RPMI7951 (cell line): ENCODE measurements around the gene DNMBP. TPM values are rescaled to one million over a fixed set of nuclear protein-coding genes. Genes with fewer than 3 reads are reported as not detected.
A peak's percentile ranks its signal among the peaks of the same experiment; 100 is the strongest.
"Not testable (repeated sequence)": the region's sequence is repeated elsewhere in the genome, so short reads cannot be mapped to it uniquely, and the experiment has no call there.

Experiments used
- DNase-seq: peaks from one replicate; pipeline ENCODE4 v3.0.0-alpha.2; 2012; ENCODE audit warnings: low read depth
- total RNA-seq: library from RNA; depleted of rRNA; stranded (reverse); fragments of >200 nt; shearing (Covaris generic); gene quantifications from 2 replicates; pipeline ENCODE4 v1.2.3, GENCODE V29; 2014

The DNMBP gene
- total RNA-seq, 1 experiment from 2014 or later: 7.2 TPM

DNA sequence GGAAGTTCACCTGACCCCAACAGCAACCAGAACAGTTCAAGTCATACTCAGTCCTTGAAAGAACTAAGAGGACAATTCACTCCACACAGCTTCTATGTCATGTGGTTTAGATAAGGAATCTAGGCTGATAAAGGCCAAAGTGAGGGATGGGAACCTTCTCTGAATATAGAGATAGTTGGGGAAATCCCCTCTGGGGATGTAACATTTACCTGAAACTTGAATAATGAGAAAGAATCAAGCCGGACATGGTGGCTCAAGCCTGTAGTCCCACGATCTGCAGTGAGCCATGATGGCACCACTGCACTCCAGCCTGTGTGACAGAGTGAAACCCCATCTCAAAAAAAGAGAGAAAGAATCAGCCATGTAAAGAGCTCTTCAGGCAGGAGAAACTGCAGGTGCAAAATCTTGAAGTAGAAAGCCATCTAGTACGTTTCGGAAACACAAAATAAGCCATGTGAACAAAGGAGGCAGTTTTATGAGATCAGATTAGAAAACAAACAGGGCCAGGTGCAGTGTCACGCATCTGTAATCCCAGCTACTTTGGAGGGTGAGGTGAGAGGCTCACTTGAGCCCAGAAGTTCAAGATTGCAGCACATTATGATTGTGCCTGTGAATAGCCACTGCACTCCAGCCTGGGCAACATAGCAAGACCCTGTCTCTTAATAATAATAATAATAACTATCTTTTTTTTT lies 4.5 kb upstream of the DNMBP start:
- no peak for DNase-seq

DNA sequence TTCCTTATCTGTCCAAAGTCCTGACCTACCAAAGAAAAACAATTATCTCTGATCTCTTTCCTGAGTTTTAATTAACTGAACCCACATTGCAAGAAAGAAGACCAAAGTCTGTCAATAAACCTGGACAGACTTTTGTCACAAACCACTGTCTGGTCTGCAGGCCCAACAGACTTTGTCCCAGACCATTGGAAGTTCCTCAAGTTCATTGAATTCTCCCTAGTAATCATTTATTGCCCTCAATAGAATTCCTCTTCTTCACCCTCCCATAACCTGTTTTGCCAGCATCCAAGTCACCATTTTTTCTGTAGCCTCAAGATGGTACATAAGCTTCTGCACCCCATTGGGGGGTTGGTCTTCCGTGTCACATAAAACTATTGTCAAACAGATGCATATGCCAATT lies 3.9 kb upstream of the DNMBP start:
- no peak for DNase-seq

DNA sequence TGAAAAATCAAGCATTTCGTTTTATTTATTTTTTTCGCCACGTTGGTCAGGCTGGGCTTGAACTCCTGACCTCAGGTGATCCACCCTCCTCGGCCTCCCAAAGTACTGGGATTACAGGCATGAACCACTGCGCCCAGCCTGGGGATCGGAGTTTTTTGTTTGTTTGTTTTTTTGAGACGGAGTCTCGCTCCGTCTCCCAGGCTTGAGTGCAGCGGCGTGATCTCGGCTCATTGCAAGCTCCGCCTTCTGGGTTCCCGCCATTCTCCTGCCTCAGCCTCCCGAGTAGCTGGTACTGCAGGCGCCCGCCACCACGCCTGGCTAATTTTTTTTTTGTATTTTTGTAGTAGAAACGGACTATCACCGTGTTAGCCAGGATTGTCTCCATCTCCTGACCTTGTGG lies 2.2 kb upstream of the DNMBP start:
- DNase-seq: not testable (repeated sequence)

- no peak for DNase-seq
Measured at GRCh38 chr10:100009283-100009792, 409 bp downstream of the DNMBP start.

DNA sequence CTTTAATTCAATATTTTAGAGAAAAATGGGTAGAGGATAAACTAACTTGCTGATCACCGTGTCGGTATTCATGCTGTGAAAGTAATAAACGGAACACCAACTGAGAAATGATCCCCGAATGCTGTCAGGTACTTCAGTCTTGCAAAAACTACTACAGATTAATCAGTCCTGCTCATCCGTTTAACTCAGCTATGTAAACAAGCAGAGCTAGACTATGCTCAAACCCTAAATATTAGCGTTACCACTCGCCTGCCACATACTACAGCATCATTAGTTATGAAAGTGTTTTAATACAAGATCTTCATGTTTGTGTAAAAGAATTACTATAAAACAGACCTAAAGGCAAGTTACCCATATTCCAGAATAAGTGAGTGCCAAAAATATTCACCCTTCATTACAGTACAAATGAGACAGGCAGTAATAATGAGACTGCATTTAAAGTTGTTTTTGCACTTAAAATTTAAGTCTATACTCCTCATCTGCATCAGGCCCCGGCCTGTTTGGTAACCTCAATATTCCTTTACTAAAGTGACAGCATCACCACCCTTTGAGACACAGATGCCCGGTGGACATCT lies 952 bp downstream of the DNMBP start:
- no peak for DNase-seq

GRCh38 chr10:100008142-100008522 lies 1.6 kb downstream of the DNMBP start:
- no peak for DNase-seq

- DNase-seq: no peak
Measured at GRCh38 chr10:100007231-100008141, 2.3 kb downstream of the DNMBP start.

DNA sequence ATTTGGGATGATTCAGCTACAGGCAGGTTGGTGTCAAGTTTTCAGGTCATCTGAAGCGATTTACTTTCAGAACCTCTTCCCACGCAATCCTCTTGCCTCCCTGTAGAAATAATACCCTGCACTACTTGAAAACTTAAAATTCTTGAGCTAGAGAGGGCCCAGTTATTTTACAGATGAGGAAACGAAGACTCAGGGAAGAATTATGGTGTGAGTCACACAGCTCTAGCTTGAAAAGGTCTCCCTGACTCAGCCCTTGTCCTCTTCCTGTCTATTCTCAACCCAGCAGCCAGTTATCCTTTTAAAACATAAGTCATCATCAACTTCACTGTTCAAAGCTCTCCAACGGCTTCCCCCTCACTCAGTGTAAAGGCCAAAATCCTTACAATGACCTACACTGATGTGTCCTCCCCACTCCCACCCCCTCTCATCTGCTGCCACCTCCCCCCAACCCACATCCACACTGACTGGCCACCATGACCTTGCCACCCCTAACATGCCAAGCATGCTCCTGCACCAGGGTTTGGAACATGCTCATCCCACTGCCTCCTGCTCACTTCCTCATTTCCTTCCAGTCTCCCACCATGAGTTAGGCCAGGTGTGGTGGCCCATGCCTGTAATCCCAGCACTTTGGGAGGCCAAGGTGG lies 3.4 kb downstream of the DNMBP start:
- DNase-seq: peak; percentile 92

GRCh38 chr10:100004805-100005510 lies 4.8 kb downstream of the DNMBP start:
- no peak for DNase-seq

DNA sequence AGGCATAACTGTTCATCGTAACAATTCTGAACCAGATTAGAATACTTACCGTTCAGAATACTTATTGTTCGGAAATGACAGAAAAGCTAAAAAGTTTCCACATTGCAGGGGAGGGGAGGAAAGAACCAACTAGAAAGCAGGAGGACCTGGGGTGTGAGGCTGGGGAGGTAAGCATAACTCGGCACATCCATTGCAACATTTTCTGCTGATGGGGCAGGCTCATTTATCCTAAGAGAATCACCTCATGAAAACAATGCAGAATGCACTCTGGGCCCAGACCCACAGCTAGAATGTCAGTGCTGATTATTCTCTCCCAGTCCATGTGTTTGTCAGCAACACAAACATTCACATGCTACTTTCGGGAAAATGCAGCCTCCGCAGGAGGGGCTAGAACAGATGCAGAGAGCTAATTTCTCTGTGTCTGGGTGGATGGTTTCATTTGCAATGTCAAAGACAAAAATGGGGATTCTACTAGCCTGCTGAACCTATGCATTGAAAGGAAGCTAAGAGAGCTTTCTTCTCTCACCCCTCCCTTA lies 9.6 kb downstream of the DNMBP start:
- DNase-seq: no peak

- DNase-seq: no peak
Measured at GRCh38 chr10:99999319-100000108, 10.2 kb downstream of the DNMBP start.

- DNase-seq: no peak
Measured at GRCh38 chr10:99998889-99999288, 10.9 kb downstream of the DNMBP start.

GRCh38 chr10:99996671-99997648 lies 12.8 kb downstream of the DNMBP start:
- peak; percentile 83 for DNase-seq

DNA sequence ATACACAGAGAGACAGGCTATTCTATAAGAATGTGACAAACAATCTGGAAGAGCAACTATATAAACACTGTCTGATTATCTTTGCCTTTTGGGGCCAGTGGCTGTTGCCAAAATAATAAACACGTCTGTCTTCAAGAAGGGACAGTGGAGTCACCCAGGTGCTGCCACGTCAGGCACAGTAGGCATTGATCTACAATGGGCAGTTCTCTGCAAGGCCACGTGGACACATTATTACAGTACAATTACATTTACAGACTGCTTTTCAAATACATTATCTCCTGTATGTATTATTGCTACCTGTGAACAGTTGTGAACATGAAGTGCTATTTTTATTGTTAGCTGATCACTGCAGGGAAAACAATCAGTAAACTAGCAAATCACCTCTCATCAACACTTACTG lies 14.0 kb downstream of the DNMBP start:
- no peak for DNase-seq

GRCh38 chr10:99995269-99995668 lies 14.5 kb downstream of the DNMBP start:
- DNase-seq: no peak

DNA sequence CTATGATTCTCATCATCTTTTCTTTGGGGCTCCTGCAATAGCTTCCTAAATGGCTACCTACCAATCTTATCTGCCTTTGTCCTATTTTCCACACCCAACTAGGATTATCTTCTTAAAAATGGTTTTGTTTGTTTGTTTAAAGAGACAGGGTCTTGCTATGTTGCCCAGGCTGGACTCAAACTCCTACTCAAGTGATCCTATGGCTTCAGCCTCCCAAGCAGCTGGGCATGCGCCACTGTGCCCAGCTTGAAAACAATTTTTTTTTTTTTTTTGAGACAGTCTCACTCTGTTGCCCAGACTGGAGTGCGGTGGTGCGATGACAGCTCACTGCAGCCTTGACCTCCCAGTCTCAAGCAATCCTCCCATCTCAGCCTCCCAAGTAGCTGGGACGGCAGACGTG lies 14.9 kb downstream of the DNMBP start:
- DNase-seq: no peak

DNA sequence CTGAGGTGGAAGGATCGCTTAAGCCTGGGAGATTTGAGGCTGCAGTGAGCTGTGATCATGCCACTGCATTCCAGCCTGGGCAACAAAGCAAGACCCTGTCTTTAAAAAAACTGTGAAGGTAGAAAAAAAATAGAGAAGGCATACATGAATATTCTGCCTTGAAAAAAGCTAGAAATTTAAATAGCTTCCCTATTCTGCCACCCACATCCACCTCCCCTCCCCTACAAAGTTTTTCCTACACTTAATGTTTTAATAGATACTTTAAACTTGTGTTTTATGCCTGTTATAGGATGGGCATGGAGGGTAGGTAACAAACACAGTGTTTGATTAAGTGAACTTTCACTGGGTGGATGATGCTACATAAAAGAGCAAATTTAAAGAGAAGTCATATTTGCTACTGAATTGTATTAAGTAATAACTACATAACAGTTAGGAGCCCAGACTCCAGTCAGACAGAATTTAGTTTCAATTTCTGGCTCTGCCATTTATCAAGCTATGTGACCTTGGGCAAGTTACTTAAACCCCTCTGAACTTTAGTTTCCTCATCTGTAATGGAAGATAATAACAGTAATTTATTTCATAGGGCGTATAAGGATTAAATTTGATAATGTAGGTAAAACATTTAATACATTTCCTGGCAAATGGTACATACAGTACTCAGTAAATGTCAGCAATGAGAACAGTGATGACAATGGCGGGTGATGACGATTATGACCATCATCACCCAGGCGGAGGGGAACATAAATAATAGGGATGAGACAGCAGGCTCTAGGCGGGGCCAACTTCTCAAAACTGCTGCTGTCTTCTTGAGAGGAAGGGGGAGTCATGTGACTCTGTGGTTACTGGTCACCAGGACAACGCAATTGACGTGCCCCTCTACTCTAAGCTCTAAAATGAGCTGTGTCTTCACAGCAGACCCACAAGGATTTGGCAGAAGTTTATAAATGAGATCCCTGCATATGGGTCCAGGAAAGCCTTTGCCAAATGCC lies 15.8 kb downstream of the DNMBP start:
- DNase-seq: peak; percentile 94

DNA sequence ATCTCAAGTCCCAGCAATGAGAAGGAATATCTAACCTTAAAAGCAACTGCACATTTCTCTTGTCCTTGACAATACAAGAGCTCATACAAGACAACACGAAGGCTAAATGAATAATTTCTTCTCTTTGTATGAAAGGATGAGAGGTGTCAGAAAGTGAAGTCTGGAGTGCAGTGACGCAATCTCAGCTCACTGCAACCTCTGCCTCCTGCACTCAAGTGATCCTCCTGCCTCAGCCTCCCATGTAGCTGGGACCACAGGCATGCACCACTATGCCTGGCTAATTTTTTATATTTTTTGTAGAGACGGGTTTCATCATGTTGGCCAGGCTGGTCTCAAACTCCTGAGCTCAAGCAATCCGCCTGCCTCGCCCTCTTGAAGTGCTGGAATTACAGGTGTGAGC lies 24.1 kb downstream of the DNMBP start:
- DNase-seq: not testable (repeated sequence)
